ENCODE data around the gene BBLN. TPM values are rescaled to one million over a fixed set of nuclear protein-coding genes. Genes with fewer than 3 reads are reported as not detected.

The BBLN gene
- total and polyA plus RNA-seq, 8 donors: 23.1 to 133 (median 34.7) TPM

GRCh38 chr9:128142061-128142460 is 18.0 kb upstream of the BBLN start:
- no peak for ATAC-seq
- H3K4me3 ChIP-seq: no peak overlapping the region
- H3K36me3 ChIP-seq: no peaks in the 10 kb centered on the region
- DNase-seq: peak in 1 of 6 donors; percentile 21
- no peaks in the 10 kb centered on the region for H3K27me3 ChIP-seq
- no peaks in the 10 kb centered on the region for H3K9me3 ChIP-seq
- H3K27ac ChIP-seq: no peak overlapping the region
- TF ChIP-seq CTCF (IDR thresholded peaks at IDR 0.05): no peak
- FAIRE-seq: no peak
- intact Hi-C loops (cut with DNase I): no loop called here
- 69 to 77% methylated on average over 4 of the region's 4 CpGs for WGBS, 2 donors
- H3K4me1 ChIP-seq: no peaks in the 10 kb centered on the region

GRCh38 chr9:128142596-128142995 is 17.5 kb upstream of the BBLN start:
- FAIRE-seq (no peak), ATAC-seq (no peak), DNase-seq (peak in 3 of 6 donors; percentile 6 to 39 (median 25))
- no peaks in the 10 kb centered on the region for H3K27me3 ChIP-seq
- H3K9me3 ChIP-seq: no peaks in the 10 kb centered on the region
- intact Hi-C loops (cut with DNase I): no loop called here
- no peaks in the 10 kb centered on the region for H3K36me3 ChIP-seq
- 69 to 72% methylated on average over 2 of the region's 2 CpGs for WGBS, 2 donors
- TF ChIP-seq CTCF (IDR thresholded peaks at IDR 0.05): no peak
- no peak overlapping the region for H3K4me3 ChIP-seq
- H3K4me1 ChIP-seq: no peaks in the 10 kb centered on the region
- H3K27ac ChIP-seq: no peak overlapping the region

GRCh38 chr9:128143525-128144238 is 16.4 kb upstream of the BBLN start:
- no peaks in the 10 kb centered on the region for H3K27me3 ChIP-seq
- H3K4me1 ChIP-seq: peaks cover 3 to 5% (median 5%) of the 10 kb centered on the region in 3 donors
- no peak for TF ChIP-seq CTCF (IDR thresholded peaks at IDR 0.05)
- peak in 3 of 6 donors; percentile 18 to 56 (median 55) for DNase-seq
- ATAC-seq: no peak
- FAIRE-seq: no peak
- no peaks in the 10 kb centered on the region for H3K9me3 ChIP-seq
- no peak overlapping the region for H3K27ac ChIP-seq
- no peaks in the 10 kb centered on the region for H3K36me3 ChIP-seq
- H3K4me3 ChIP-seq: no peak overlapping the region
- 82 to 83% methylated on average over 8 of the region's 8 CpGs for WGBS, 2 donors
- intact Hi-C loops (cut with DNase I): no loop called here

GRCh38 chr9:128144239-128145181 is 15.6 kb upstream of the BBLN start:
- no peak overlapping the region for H3K4me3 ChIP-seq
- peaks cover 10 to 12% (median 11%) of the 10 kb centered on the region in 3 donors for H3K4me1 ChIP-seq
- H3K27ac ChIP-seq: no peak overlapping the region
- TF ChIP-seq CTCF (IDR thresholded peaks at IDR 0.05): no peak
- ATAC-seq: no peak
- H3K27me3 ChIP-seq: no peaks in the 10 kb centered on the region
- DNase-seq: peak in 3 of 6 donors; percentile 14 to 57 (median 49)
- intact Hi-C loops (cut with DNase I): no loop called here
- no peaks in the 10 kb centered on the region for H3K36me3 ChIP-seq
- FAIRE-seq: no peak
- WGBS, 2 donors: 79 to 85% methylated on average over 22 of the region's 22 CpGs
- no peaks in the 10 kb centered on the region for H3K9me3 ChIP-seq

Measured in pancreas (tissue), 10 donors.